NB4 (cell line): ENCODE measurements around the gene SCAPER.

Experiments
- CTCF ChIP-seq: IDR thresholded peaks from one replicate; pipeline ENCODE4 v1.5.1; 2012; ENCODE audit warnings: low read depth, low read length
- POLR2A ChIP-seq: IDR thresholded peaks from 2 replicates; pipeline ENCODE4 v1.6.1; 2011; ENCODE audit warnings: mild to moderate bottlenecking; ENCODE audit not compliant: insufficient read length; ENCODE audit errors: extremely low read depth
- TF ChIP-seq, protein P1 (sequence below): IDR thresholded peaks from 2 replicates; pipeline ENCODE4 v1.6.1; 2011; ENCODE audit warnings: low read depth, low read length

- TF ChIP-seq POLR2A (no peak), CTCF (no peak)
- TF ChIP-seq, protein P1, sequence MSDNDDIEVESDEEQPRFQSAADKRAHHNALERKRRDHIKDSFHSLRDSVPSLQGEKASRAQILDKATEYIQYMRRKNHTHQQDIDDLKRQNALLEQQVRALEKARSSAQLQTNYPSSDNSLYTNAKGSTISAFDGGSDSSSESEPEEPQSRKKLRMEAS: no peak
Observed at GRCh38 chr15:76916369-76916768, 11.2 kb upstream of the SCAPER start.
